Gastroesophageal sphincter (tissue), 4 donors: ENCODE results near the gene EXOC3L2. TPM values are rescaled to one million over a fixed set of nuclear protein-coding genes. Genes with fewer than 3 reads are reported as not detected.
"Not testable (repeated sequence)": the region's sequence is repeated elsewhere in the genome, so short reads cannot be mapped to it uniquely, and the experiment has no call there.

Experiments used
- ATAC-seq: fragments of 150-250 bp; one replicate; pipeline ENCODE4 v1.9.1; 2016; ENCODE audit warnings: mild to moderate bottlenecking, moderate library complexity
- H3K27ac ChIP-seq, 4 donors: fragments of 200-600 bp; sonication (generic) in 3 of 4; 1 replicate in 3 of 4; 2 replicates in 1 of 4; pipeline ENCODE4 v1.5.1; 2016 to 2019
- H3K27me3 ChIP-seq: fragments of 200-600 bp; sonication (generic); one replicate; pipeline ENCODE4 v1.5.1; 2019
- H3K36me3 ChIP-seq, 2 donors: fragments of 200-600 bp; sonication (generic); one replicate each; pipeline ENCODE4 v1.5.1; 2019; ENCODE audit warnings: control low read depth in 1 of 2
- H3K4me1 ChIP-seq, 3 donors: fragments of 200-600 bp; sonication (generic); 1 replicate in 2 of 3; 2 replicates in 1 of 3; pipeline ENCODE4 v1.5.1; 2016 to 2019; ENCODE audit warnings: control low read depth in 2 of 3
- H3K4me3 ChIP-seq, 2 donors: fragments of 200-600 bp; sonication (generic); one replicate each; pipeline ENCODE4 v1.5.1; 2019; ENCODE audit warnings: mild to moderate bottlenecking in 1 of 2, moderate library complexity in 1 of 2
- H3K9me3 ChIP-seq, 3 donors: fragments of 200-600 bp; sonication (generic); one replicate each; pipeline ENCODE4 v1.5.1; 2017 to 2019; ENCODE audit warnings: control low read depth in 2 of 3
- CTCF ChIP-seq, 4 experiments: fragments of 200-600 bp in 2 of 4; fragments of 450-650 bp in 2 of 4; sonication (generic) in 1 of 4; IDR thresholded peaks; one replicate each; pipeline ENCODE4 v1.5.1; 2017 to 2019; ENCODE audit warnings: antibody characterized with exemption in 4 of 4, mild to moderate bottlenecking in 2 of 4, moderate library complexity in 2 of 4
- EP300 ChIP-seq: sonication (generic); formaldehyde crosslinking; IDR thresholded peaks from one replicate; pipeline ENCODE4 v1.6.1; 2017; ENCODE audit warnings: antibody characterized with exemption, mild to moderate bottlenecking
- POLR2A ChIP-seq, 2 donors: fragments of 450-650 bp; IDR thresholded peaks; one replicate each; pipeline ENCODE4 v1.6.1; 2017; ENCODE audit warnings: antibody characterized with exemption in 2 of 2, mild to moderate bottlenecking in 2 of 2, moderate library complexity in 1 of 2
- POLR2AphosphoS5 ChIP-seq: sonication (generic); formaldehyde crosslinking; IDR thresholded peaks from one replicate; pipeline ENCODE4 v1.6.1; 2017; ENCODE audit warnings: antibody characterized with exemption
- WGBS, 2 donors: methylation state at CpG; one replicate each; pipeline ENCODE4 v1.1.5; 2018; ENCODE audit warnings: low coverage in 1 of 2; 5-methylcytosine and 5-hydroxymethylcytosine counted together
- total RNA-seq, 4 donors: library from RNA; depleted of rRNA; stranded (reverse); fragments of >200 nt; gene quantifications; one replicate each; pipeline ENCODE4 v1.1.0, GENCODE V29; 2016

Gene EXOC3L2
- total RNA-seq, 4 donors from 2014 or later, result 1.2 to 2.9 (median 2.0) TPM

DNA sequence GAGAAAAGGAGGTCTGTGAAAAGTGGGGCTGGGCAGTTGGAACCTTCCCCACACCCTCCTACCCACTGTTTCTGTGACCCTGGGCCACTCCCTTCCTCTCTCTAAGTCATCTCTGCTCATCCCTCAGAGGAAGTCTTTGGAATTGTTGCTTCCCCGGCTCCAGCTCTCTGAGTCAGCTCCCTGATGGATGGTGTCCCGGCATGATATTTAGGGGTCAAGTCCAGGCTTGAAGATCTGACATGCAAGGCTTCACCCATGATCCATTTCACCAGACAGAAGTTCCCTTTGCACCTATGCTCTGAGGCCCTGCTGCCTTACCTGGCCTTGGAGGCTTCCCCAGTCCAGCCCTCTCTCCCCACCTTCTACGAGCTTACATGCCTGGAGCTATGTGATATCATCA lies 13.3 kb downstream of the EXOC3L2 start:
- Histone ChIP-seq H3K9me3 (no peaks in the 10 kb centered on the region), H3K27ac (no peak overlapping the region), H3K27me3 (peaks cover 70% of the 10 kb centered on the region), H3K4me1 (peaks cover 0 to 7% (median 0%) of the 10 kb centered on the region in 3 donors), H3K4me3 (no peak overlapping the region), H3K36me3 (no peaks in the 10 kb centered on the region)
- ATAC-seq, result no peak
- TF ChIP-seq CTCF (IDR thresholded peaks at IDR 0.05), result no peak
- TF ChIP-seq POLR2AphosphoS5, result no peak
- no peak for TF ChIP-seq POLR2A (IDR thresholded peaks at IDR 0.05)
- no peak for TF ChIP-seq EP300
- WGBS, 2 donors, result 49 to 85% methylated on average over 1 to 2 of the region's 3 CpGs

GRCh38 chr19:45229056-45229455 lies 16.2 kb downstream of the EXOC3L2 start:
- not testable (repeated sequence) for H3K4me3 ChIP-seq, H3K9me3 ChIP-seq, ATAC-seq, H3K27ac ChIP-seq, H3K4me1 ChIP-seq, H3K36me3 ChIP-seq
- 58 to 69% methylated on average over 1 to 2 of the region's 2 CpGs for WGBS, 2 donors
- peaks cover 65% of the 10 kb centered on the region for H3K27me3 ChIP-seq

- no peak overlapping the region for H3K27ac ChIP-seq
- no peak for ATAC-seq
- H3K4me3 ChIP-seq, result no peak overlapping the region
- no peaks in the 10 kb centered on the region for H3K4me1 ChIP-seq
- no peaks in the 10 kb centered on the region for H3K9me3 ChIP-seq
- H3K36me3 ChIP-seq, result no peaks in the 10 kb centered on the region
- TF ChIP-seq POLR2AphosphoS5, result no peak
- TF ChIP-seq POLR2A (IDR thresholded peaks at IDR 0.05), result no peak
- no peak for TF ChIP-seq EP300
- no peak for TF ChIP-seq CTCF (IDR thresholded peaks at IDR 0.05)
- no CpG with 5 or more reads among the region's 11 CpGs for WGBS, 2 donors
- peaks cover 71% of the 10 kb centered on the region for H3K27me3 ChIP-seq
Measured at GRCh38 chr19:45224645-45225044, 20.6 kb downstream of the EXOC3L2 start.

DNA sequence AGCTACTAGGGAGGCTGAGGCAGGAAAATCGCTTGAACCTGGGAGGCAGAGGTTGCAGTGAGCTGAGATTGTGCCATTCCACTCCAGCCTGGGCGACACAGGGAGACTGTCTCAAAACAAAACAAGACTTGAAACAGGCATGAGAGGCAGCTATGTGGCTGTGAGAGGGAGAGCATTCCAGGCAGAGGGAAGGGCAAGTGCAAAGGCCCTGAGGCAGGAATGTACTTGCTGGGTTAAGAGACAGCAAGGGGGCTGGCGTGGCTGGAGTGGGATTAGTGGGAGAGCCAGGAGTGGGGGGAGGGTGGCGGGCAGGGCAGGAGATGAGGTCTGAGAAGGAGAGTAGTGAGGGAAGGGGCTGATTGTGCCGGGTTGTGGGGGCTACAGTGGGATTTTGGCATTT lies 21.3 kb downstream of the EXOC3L2 start:
- Histone ChIP-seq H3K4me3 (no peak overlapping the region), H3K27ac (no peak overlapping the region), H3K27me3 (peaks cover 75% of the 10 kb centered on the region), H3K4me1 (no peaks in the 10 kb centered on the region), H3K36me3 (no peaks in the 10 kb centered on the region), H3K9me3 (no peaks in the 10 kb centered on the region)
- 87 to 100% methylated on average over 1 to 4 of the region's 5 CpGs for WGBS, 2 donors
- no peak for ATAC-seq
- TF ChIP-seq CTCF (IDR thresholded peaks at IDR 0.05) (no peak), POLR2A (IDR thresholded peaks at IDR 0.05) (no peak), EP300 (no peak), POLR2AphosphoS5 (no peak)

- TF ChIP-seq POLR2A (IDR thresholded peaks at IDR 0.05), result no peak
- no peak for TF ChIP-seq POLR2AphosphoS5
- Histone ChIP-seq H3K27ac (no peak overlapping the region), H3K27me3 (peaks cover 78% of the 10 kb centered on the region), H3K4me3 (no peak overlapping the region), H3K9me3 (no peaks in the 10 kb centered on the region), H3K36me3 (no peaks in the 10 kb centered on the region), H3K4me1 (peaks cover 0 to under 1% (median 0%) of the 10 kb centered on the region in 3 donors)
- WGBS, 2 donors, result 76 to 85% methylated on average over 2 to 6 of the region's 6 CpGs
- ATAC-seq, result no peak
Measured at GRCh38 chr19:45222724-45223123, 22.5 kb downstream of the EXOC3L2 start.

- TF ChIP-seq POLR2AphosphoS5 (no peak), CTCF (IDR thresholded peaks at IDR 0.05) (no peak)
- no peak overlapping the region for H3K27ac ChIP-seq
- no peak for ATAC-seq
- no peaks in the 10 kb centered on the region for H3K9me3 ChIP-seq
- 59 to 67% methylated on average over 6 to 13 of the region's 18 CpGs for WGBS, 2 donors
- no peaks in the 10 kb centered on the region for H3K36me3 ChIP-seq
- peaks cover 0 to 19% (median 5%) of the 10 kb centered on the region in 3 donors for H3K4me1 ChIP-seq
- H3K27me3 ChIP-seq, result peaks cover 86% of the 10 kb centered on the region
- H3K4me3 ChIP-seq, result no peak overlapping the region
Measured at GRCh38 chr19:45218911-45219743, 26.1 kb downstream of the EXOC3L2 start.
